H9 (cell line): ENCODE measurements around the gene CAMTA1. TPM values are rescaled to one million over a fixed set of nuclear protein-coding genes. Genes with fewer than 3 reads are reported as not detected.
A peak's percentile ranks its signal among the peaks of the same experiment; 100 is the strongest.

Experiments
- DNase-seq: peaks from one replicate; pipeline ENCODE4 v3.0.0-alpha.2; 2017
- H2AFZ ChIP-seq: one replicate; pipeline ENCODE4 v1.6.1; 2013; ENCODE audit warnings: mild to moderate bottlenecking, low read length, control low read depth, moderate library complexity
- H2AK5ac ChIP-seq: 2 replicates; pipeline ENCODE4 v1.6.1; 2013; ENCODE audit warnings: low read length, control low read depth, mixed read lengths; ENCODE audit not compliant: insufficient read length
- H2BK120ac ChIP-seq: one replicate; pipeline ENCODE4 v1.6.1; 2013; ENCODE audit warnings: low read depth, mild to moderate bottlenecking, low read length, control low read depth, inconsistent platforms; ENCODE audit not compliant: poor library complexity, severe bottlenecking
- H2BK12ac ChIP-seq: 2 replicates; pipeline ENCODE4 v1.6.1; 2013; ENCODE audit warnings: low read length, control low read depth, mixed read lengths, low read depth; ENCODE audit not compliant: insufficient read length
- H2BK15ac ChIP-seq: 2 replicates; pipeline ENCODE4 v1.6.1; 2013; ENCODE audit warnings: low read depth, low read length, control low read depth
- H2BK20ac ChIP-seq: one replicate; pipeline ENCODE4 v1.6.1; 2013; ENCODE audit warnings: low read depth, mild to moderate bottlenecking, low read length, control low read depth, inconsistent platforms; ENCODE audit not compliant: poor library complexity, severe bottlenecking
- H2BK5ac ChIP-seq: 2 replicates; pipeline ENCODE4 v1.6.1; 2013; ENCODE audit warnings: low read length, control low read depth, mixed read lengths; ENCODE audit not compliant: insufficient read length
- H3K14ac ChIP-seq: 2 replicates; pipeline ENCODE4 v1.6.1; 2013; ENCODE audit warnings: low read length, control low read depth; ENCODE audit not compliant: insufficient read depth
- H3K18ac ChIP-seq: 2 replicates; pipeline ENCODE4 v1.6.1; 2013; ENCODE audit warnings: low read depth, mild to moderate bottlenecking, mixed read lengths, low read length, control low read depth; ENCODE audit not compliant: insufficient read length
- H3K23ac ChIP-seq: 2 replicates; pipeline ENCODE4 v1.6.1; 2013; ENCODE audit warnings: low read length, control low read depth, mixed read lengths, low read depth; ENCODE audit not compliant: insufficient read length
- H3K23me2 ChIP-seq: 2 replicates; pipeline ENCODE4 v1.6.1; 2013; ENCODE audit warnings: low read depth, mild to moderate bottlenecking, mixed read lengths, low read length, control low read depth; ENCODE audit not compliant: insufficient read length, poor library complexity, severe bottlenecking
- H3K27ac ChIP-seq: 2 replicates; pipeline ENCODE4 v1.5.1; 2013; ENCODE audit warnings: low read length, control low read depth, mixed read lengths, low read depth; ENCODE audit not compliant: insufficient read length
- H3K27me3 ChIP-seq: 2 replicates; pipeline ENCODE4 v1.6.1; 2013; ENCODE audit warnings: low read length, control low read depth, inconsistent platforms; ENCODE audit not compliant: insufficient read depth
- H3K4ac ChIP-seq: 2 replicates; pipeline ENCODE4 v1.6.1; 2013; ENCODE audit warnings: low read depth, mild to moderate bottlenecking, control low read depth, inconsistent platforms, low read length, moderate library complexity
- H3K4me1 ChIP-seq: 2 replicates; pipeline ENCODE4 v1.6.1; 2013; ENCODE audit warnings: low read length, control low read depth, inconsistent platforms; ENCODE audit not compliant: insufficient read depth
- H3K4me2 ChIP-seq: 2 replicates; pipeline ENCODE4 v1.6.1; 2013; ENCODE audit warnings: low read length, control low read depth, mixed read lengths; ENCODE audit not compliant: insufficient read length, insufficient read depth
- H3K56ac ChIP-seq: 2 replicates; pipeline ENCODE4 v1.6.1; 2013; ENCODE audit warnings: low read depth, mild to moderate bottlenecking, mixed read lengths, low read length, control low read depth; ENCODE audit not compliant: insufficient read length
- H3K79me1 ChIP-seq: 2 replicates; pipeline ENCODE4 v1.6.1; 2013; ENCODE audit warnings: low read depth, mild to moderate bottlenecking, moderate library complexity, low read length, control low read depth, inconsistent platforms; ENCODE audit not compliant: insufficient read depth, poor library complexity, severe bottlenecking
- H3K79me2 ChIP-seq: 2 replicates; pipeline ENCODE4 v1.6.1; 2013; ENCODE audit warnings: low read length, control low read depth, inconsistent platforms; ENCODE audit not compliant: insufficient read depth
- H3K9ac ChIP-seq: 2 replicates; pipeline ENCODE4 v1.6.1; 2013; ENCODE audit warnings: low read length, control low read depth, mixed read lengths; ENCODE audit not compliant: insufficient read length; ENCODE audit errors: extremely low read depth
- H3K9me3 ChIP-seq: one replicate; pipeline ENCODE4 v1.6.1; 2013; ENCODE audit warnings: low read depth, low read length, inconsistent platforms; ENCODE audit not compliant: control insufficient read depth
- H3T11ph ChIP-seq: one replicate; pipeline ENCODE4 v1.6.1; 2013; ENCODE audit warnings: mild to moderate bottlenecking, low read length, control low read depth, inconsistent platforms
- H4K20me1 ChIP-seq: one replicate; pipeline ENCODE4 v1.6.1; 2013; ENCODE audit not compliant: control insufficient read depth, insufficient read length, insufficient read depth
- H4K5ac ChIP-seq: 2 replicates; pipeline ENCODE4 v1.6.1; 2013; ENCODE audit warnings: low read depth, mild to moderate bottlenecking, mixed read lengths, low read length, control low read depth; ENCODE audit not compliant: insufficient read length
- H4K8ac ChIP-seq: replicated peaks from 2 replicates; pipeline ENCODE4 v1.6.1; 2013; ENCODE audit warnings: low read length, control low read depth, mixed read lengths, low read depth; ENCODE audit not compliant: insufficient read length
- H4K91ac ChIP-seq: 2 replicates; pipeline ENCODE4 v1.6.1; 2013; ENCODE audit warnings: low read depth, mild to moderate bottlenecking, moderate library complexity, mixed read lengths, low read length, control low read depth; ENCODE audit not compliant: insufficient read length
- H3K27ac Mint-ChIP-seq, 3 experiments: 2 replicates in 2 of 3; 3 replicates in 1 of 3; pipeline ENCODE4 v1.8.0; 2020 to 2021; ENCODE audit warnings: mixed read lengths in 3 of 3, mild to moderate bottlenecking in 1 of 3, moderate library complexity in 1 of 3
- H3K27me3 Mint-ChIP-seq: 2 replicates; pipeline ENCODE4 v1.8.0; 2021; ENCODE audit warnings: low read depth, mild to moderate bottlenecking, moderate library complexity, mixed read lengths
- H3K36me3 Mint-ChIP-seq, 3 experiments: 2 replicates in 2 of 3; 3 replicates in 1 of 3; pipeline ENCODE4 v1.8.0; 2020 to 2021; ENCODE audit warnings: low read depth in 3 of 3, mixed read lengths in 3 of 3; ENCODE audit not compliant: insufficient read depth in 1 of 3
- H3K4me1 Mint-ChIP-seq, 2 experiments: 2 replicates each; pipeline ENCODE4 v1.8.0; 2020; ENCODE audit warnings: mixed read lengths in 2 of 2
- H3K4me3 Mint-ChIP-seq, 2 experiments: 2 replicates in 1 of 2; 3 replicates in 1 of 2; pipeline ENCODE4 v1.8.0; 2020 to 2021; ENCODE audit warnings: mild to moderate bottlenecking in 2 of 2, mixed read lengths in 2 of 2, moderate library complexity in 1 of 2
- H3K9me3 Mint-ChIP-seq, 2 experiments: 2 replicates in 1 of 2; 3 replicates in 1 of 2; pipeline ENCODE4 v1.8.0; 2020; ENCODE audit warnings: mild to moderate bottlenecking in 2 of 2, mixed read lengths in 2 of 2, moderate library complexity in 1 of 2
- WGBS: extraction: QIAGEN DNeasy Blood & Tissue Kit; methylation state at CpG from one replicate; pipeline ENCODE4 v1.1.7; 2013; ENCODE audit warnings: missing lambda C conversion rate, low lambda C conversion rate, mixed read lengths; ENCODE audit not compliant: insufficient read length; ENCODE audit errors: extremely low coverage; 5-methylcytosine and 5-hydroxymethylcytosine counted together
- total RNA-seq: library from RNA; stranded (reverse); gene quantifications from 2 replicates; pipeline ENCODE4 v1.2.1, GENCODE V29; 2021
- TF ChIP-seq, protein P1 (sequence below): fragments of 200-600 bp; sonication (generic); conservative IDR thresholded peaks from 3 replicates; pipeline ENCODE4 v1.8.0; 2021; ENCODE audit warnings: antibody characterized with exemption, mild to moderate bottlenecking

The CAMTA1 gene
- total RNA-seq, 1 experiment from 2014 or later: 115 TPM

DNA sequence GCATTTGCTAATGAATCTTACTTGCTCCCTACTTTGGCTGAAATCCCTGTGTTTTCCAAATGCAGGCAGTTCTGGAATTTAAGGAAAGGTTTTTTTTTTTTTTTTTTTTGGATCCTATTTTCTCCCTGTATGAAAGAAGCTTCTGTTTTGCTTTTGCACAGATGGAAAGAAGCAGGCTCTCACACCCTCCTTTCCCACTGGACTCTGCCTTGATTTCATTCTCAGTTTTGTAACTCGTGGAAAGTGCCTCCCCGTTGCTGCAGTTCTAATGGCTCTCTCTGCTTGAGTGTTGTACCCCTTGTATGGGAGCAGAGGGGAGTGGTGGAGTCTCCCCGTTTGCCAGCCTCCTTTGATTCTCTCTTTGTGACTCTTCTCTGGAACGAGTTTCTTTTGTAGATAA lies 291.9 kb downstream of the CAMTA1 start:
- H3K9me3 Mint-ChIP-seq: peaks cover 15 to 22% of the 10 kb centered on the region in 2 experiments
- TF ChIP-seq, protein P1, sequence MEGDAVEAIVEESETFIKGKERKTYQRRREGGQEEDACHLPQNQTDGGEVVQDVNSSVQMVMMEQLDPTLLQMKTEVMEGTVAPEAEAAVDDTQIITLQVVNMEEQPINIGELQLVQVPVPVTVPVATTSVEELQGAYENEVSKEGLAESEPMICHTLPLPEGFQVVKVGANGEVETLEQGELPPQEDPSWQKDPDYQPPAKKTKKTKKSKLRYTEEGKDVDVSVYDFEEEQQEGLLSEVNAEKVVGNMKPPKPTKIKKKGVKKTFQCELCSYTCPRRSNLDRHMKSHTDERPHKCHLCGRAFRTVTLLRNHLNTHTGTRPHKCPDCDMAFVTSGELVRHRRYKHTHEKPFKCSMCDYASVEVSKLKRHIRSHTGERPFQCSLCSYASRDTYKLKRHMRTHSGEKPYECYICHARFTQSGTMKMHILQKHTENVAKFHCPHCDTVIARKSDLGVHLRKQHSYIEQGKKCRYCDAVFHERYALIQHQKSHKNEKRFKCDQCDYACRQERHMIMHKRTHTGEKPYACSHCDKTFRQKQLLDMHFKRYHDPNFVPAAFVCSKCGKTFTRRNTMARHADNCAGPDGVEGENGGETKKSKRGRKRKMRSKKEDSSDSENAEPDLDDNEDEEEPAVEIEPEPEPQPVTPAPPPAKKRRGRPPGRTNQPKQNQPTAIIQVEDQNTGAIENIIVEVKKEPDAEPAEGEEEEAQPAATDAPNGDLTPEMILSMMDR: no peak
- peaks cover 0 to 4% (median 3%) of the 10 kb centered on the region in 3 experiments; a peak in 3 of 7 replicates for H3K36me3 Mint-ChIP-seq

More for the DNA sequence above, 291.9 kb downstream of the CAMTA1 start:
- Histone ChIP-seq H2AFZ (no peak overlapping the region), H3K79me1 (no peaks in the 10 kb centered on the region), H3K4ac (no peak overlapping the region), H2BK120ac (no peak overlapping the region), H3K23ac (no peak overlapping the region), H3K56ac (no peak overlapping the region), H3K14ac (no peak overlapping the region), H3K9ac (no peak overlapping the region), H3K4me2 (no peak overlapping the region), H3K9me3 (no peaks in the 10 kb centered on the region), H2BK5ac (no peak overlapping the region), H4K8ac (no peak overlapping the region), H3T11ph (no peak overlapping the region), H3K23me2 (no peaks in the 10 kb centered on the region), H2BK15ac (no peak overlapping the region), H3K27ac (no peak overlapping the region), H4K20me1 (no peaks in the 10 kb centered on the region), H2BK20ac (no peak overlapping the region), H2BK12ac (no peak overlapping the region), H3K18ac (no peak overlapping the region), H3K4me1 (no peaks in the 10 kb centered on the region), H4K5ac (no peak overlapping the region), H3K27me3 (no peaks in the 10 kb centered on the region), H3K79me2 (no peaks in the 10 kb centered on the region), H2AK5ac (no peak overlapping the region), H4K91ac (no peak overlapping the region)
- no peak for DNase-seq
- Mint-ChIP-seq H3K27ac (0 out of 7 replicates have a peak overlapping the region, but pooled peaks of 1 of the 3 experiments have one; percentile 3), H3K4me1 (peaks cover 7 to 12% of the 10 kb centered on the region in 2 experiments), H3K27me3 (peaks cover 25% of the 10 kb centered on the region), H3K4me3 (no peak overlapping the region)
- no CpG with 5 or more reads among the region's 4 CpGs for WGBS
